GM23338 (cell line): ENCODE results near the gene LRCH4. TPM values are rescaled to one million over a fixed set of nuclear protein-coding genes. Genes with fewer than 3 reads are reported as not detected.
A peak's percentile ranks its signal among the peaks of the same experiment; 100 is the strongest.

Source experiments
- ATAC-seq: fragments of 200-7000 bp; cut with Tn5 transposase; 3 replicates; pipeline ENCODE4 v1.9.1; 2020
- DNase-seq: peaks from one replicate; pipeline ENCODE4 v3.0.0-alpha.2; 2015; ENCODE audit warnings: low spot score
- H2AFZ ChIP-seq: fragments of 200-600 bp; sonication (generic); 2 replicates; pipeline ENCODE4 v1.8.0; 2016; ENCODE audit warnings: antibody characterized with exemption, mild to moderate bottlenecking, moderate library complexity
- H3F3A ChIP-seq: fragments of 200-600 bp; sonication (generic); replicated peaks from 2 replicates; pipeline ENCODE4 v1.8.0; 2017; ENCODE audit warnings: antibody characterized with exemption, mixed run types, low read depth
- H3K27ac ChIP-seq: fragments of 200-600 bp; sonication (generic); 2 replicates; pipeline ENCODE4 v1.6.1; 2016; ENCODE audit warnings: low read depth
- H3K27me3 ChIP-seq: fragments of 200-600 bp; sonication (generic); 2 replicates; pipeline ENCODE4 v1.8.0; 2016; ENCODE audit warnings: mild to moderate bottlenecking, mixed run types, moderate library complexity; ENCODE audit not compliant: insufficient read depth
- H3K36me3 ChIP-seq: fragments of 200-600 bp; sonication (generic); 2 replicates; pipeline ENCODE4 v1.8.0; 2016; ENCODE audit warnings: mild to moderate bottlenecking; ENCODE audit not compliant: insufficient read depth
- H3K4me1 ChIP-seq: fragments of 200-600 bp; sonication (generic); 2 replicates; pipeline ENCODE4 v1.8.0; 2016; ENCODE audit warnings: mild to moderate bottlenecking, moderate library complexity; ENCODE audit not compliant: insufficient read depth
- H3K4me2 ChIP-seq: fragments of 200-600 bp; sonication (generic); 2 replicates; pipeline ENCODE4 v1.7.1; 2017; ENCODE audit warnings: mixed run types
- H3K4me3 ChIP-seq: fragments of 200-600 bp; sonication (generic); 2 replicates; pipeline ENCODE4 v1.6.1; 2016; ENCODE audit warnings: mixed run types
- H3K79me2 ChIP-seq: fragments of 200-600 bp; sonication (generic); replicated peaks from 2 replicates; pipeline ENCODE4 v1.8.0; 2017; ENCODE audit warnings: mild to moderate bottlenecking; ENCODE audit not compliant: insufficient read depth
- H3K9me2 ChIP-seq: fragments of 200-600 bp; sonication (generic); 2 replicates; pipeline ENCODE4 v1.8.0; 2017; ENCODE audit not compliant: insufficient read depth
- H4K20me1 ChIP-seq: fragments of 200-600 bp; sonication (generic); replicated peaks from 2 replicates; pipeline ENCODE4 v1.8.0; 2017; ENCODE audit warnings: mild to moderate bottlenecking; ENCODE audit not compliant: insufficient read depth
- H3K27ac Mint-ChIP-seq: 2 replicates; pipeline ENCODE4 v1.8.0; 2020; ENCODE audit warnings: inconsistent platforms, mild to moderate bottlenecking, moderate library complexity, mixed read lengths
- H3K27me3 Mint-ChIP-seq: 3 replicates; pipeline ENCODE4 v1.8.0; 2022; ENCODE audit warnings: low read depth, mild to moderate bottlenecking, moderate library complexity, mixed read lengths, inconsistent platforms; ENCODE audit not compliant: insufficient read depth, poor library complexity
- H3K36me3 Mint-ChIP-seq: 3 replicates; pipeline ENCODE4 v1.8.0; 2021; ENCODE audit warnings: low read depth, mild to moderate bottlenecking, inconsistent platforms, moderate library complexity, mixed read lengths
- H3K4me1 Mint-ChIP-seq: 3 replicates; pipeline ENCODE4 v1.8.0; 2020; ENCODE audit warnings: mild to moderate bottlenecking, inconsistent platforms, mixed read lengths
- H3K4me3 Mint-ChIP-seq: 3 replicates; pipeline ENCODE4 v1.8.0; 2021; ENCODE audit warnings: moderate library complexity, mild to moderate bottlenecking, inconsistent platforms, mixed read lengths
- H3K9me3 Mint-ChIP-seq: 3 replicates; pipeline ENCODE4 v1.8.0; 2020; ENCODE audit warnings: moderate library complexity, mild to moderate bottlenecking, inconsistent platforms, mixed read lengths
- CREB1 ChIP-seq: fragments of 250-450 bp; sonication (Bioruptor Pico); IDR thresholded peaks from 2 replicates; pipeline ENCODE4 v1.5.0; 2020; ENCODE audit warnings: low read depth, mild to moderate bottlenecking, moderate library complexity
- ETS1 ChIP-seq: IDR thresholded peaks from 2 replicates; pipeline ENCODE4 v1.6.1; 2016; ENCODE audit warnings: antibody characterized with exemption
- EZH2 ChIP-seq: fragments of 200-600 bp; sonication (generic); IDR thresholded peaks from one replicate; pipeline ENCODE4 v1.8.0; 2017; ENCODE audit warnings: antibody characterized with exemption, mild to moderate bottlenecking, low read depth; ENCODE audit not compliant: unreplicated experiment
- EZH2phosphoT487 ChIP-seq: fragments of 200-600 bp; sonication (generic); IDR thresholded peaks from one replicate; pipeline ENCODE4 v1.8.1; 2018; ENCODE audit warnings: antibody characterized with exemption; ENCODE audit not compliant: unreplicated experiment
- JUNB ChIP-seq: IDR thresholded peaks from one replicate; pipeline ENCODE4 v1.6.1; 2016; ENCODE audit warnings: antibody characterized with exemption; ENCODE audit not compliant: unreplicated experiment
- NANOG ChIP-seq: IDR thresholded peaks from 2 replicates; pipeline ENCODE4 v1.6.1; 2016; ENCODE audit warnings: antibody characterized with exemption, borderline replicate concordance
- POLR2AphosphoS5 ChIP-seq: IDR thresholded peaks from 2 replicates; pipeline ENCODE4 v1.6.1; 2016; ENCODE audit warnings: antibody characterized with exemption, low read depth
- STAT1 ChIP-seq: IDR thresholded peaks from one replicate; pipeline ENCODE4 v1.6.1; 2016; ENCODE audit warnings: antibody characterized with exemption; ENCODE audit not compliant: unreplicated experiment
- ZNF114 ChIP-seq: fragments of 250-450 bp; sonication (Bioruptor Pico); IDR thresholded peaks from 2 replicates; pipeline ENCODE4 v1.5.0; 2020; ENCODE audit warnings: mild to moderate bottlenecking, moderate library complexity
- ZNF331 ChIP-seq: fragments of 250-450 bp; sonication (Bioruptor Pico); IDR thresholded peaks from 2 replicates; pipeline ENCODE4 v1.5.0; 2020; ENCODE audit warnings: low read depth, mild to moderate bottlenecking, moderate library complexity
- polyA plus RNA-seq: library from polyadenylated mRNA; unstranded; fragments of >200 nt; fragmentation: Nextera tagmentation; extraction: Ambion mirVana; gene quantifications from 2 replicates; pipeline ENCODE4 v1.2.1, GENCODE V29; 2016
- total RNA-seq: library from RNA; depleted of rRNA; stranded (reverse); fragments of >200 nt; shearing (Covaris generic); gene quantifications from 2 replicates; pipeline ENCODE4 v1.2.3, GENCODE V29; 2014
- TF ChIP-seq, protein P1 (sequence below): IDR thresholded peaks from one replicate; pipeline ENCODE4 v1.6.1; 2018; ENCODE audit warnings: antibody characterized with exemption; ENCODE audit not compliant: unreplicated experiment
- TF ChIP-seq, protein P2 (sequence below): fragments of 250-450 bp; sonication (Bioruptor Pico); IDR thresholded peaks from 2 replicates; pipeline ENCODE4 v1.5.0; 2020; ENCODE audit warnings: mild to moderate bottlenecking, moderate library complexity

LRCH4 gene
- total and polyA plus RNA-seq, 2 experiments from 2014 or later = 21.4 to 51.0 TPM

DNA sequence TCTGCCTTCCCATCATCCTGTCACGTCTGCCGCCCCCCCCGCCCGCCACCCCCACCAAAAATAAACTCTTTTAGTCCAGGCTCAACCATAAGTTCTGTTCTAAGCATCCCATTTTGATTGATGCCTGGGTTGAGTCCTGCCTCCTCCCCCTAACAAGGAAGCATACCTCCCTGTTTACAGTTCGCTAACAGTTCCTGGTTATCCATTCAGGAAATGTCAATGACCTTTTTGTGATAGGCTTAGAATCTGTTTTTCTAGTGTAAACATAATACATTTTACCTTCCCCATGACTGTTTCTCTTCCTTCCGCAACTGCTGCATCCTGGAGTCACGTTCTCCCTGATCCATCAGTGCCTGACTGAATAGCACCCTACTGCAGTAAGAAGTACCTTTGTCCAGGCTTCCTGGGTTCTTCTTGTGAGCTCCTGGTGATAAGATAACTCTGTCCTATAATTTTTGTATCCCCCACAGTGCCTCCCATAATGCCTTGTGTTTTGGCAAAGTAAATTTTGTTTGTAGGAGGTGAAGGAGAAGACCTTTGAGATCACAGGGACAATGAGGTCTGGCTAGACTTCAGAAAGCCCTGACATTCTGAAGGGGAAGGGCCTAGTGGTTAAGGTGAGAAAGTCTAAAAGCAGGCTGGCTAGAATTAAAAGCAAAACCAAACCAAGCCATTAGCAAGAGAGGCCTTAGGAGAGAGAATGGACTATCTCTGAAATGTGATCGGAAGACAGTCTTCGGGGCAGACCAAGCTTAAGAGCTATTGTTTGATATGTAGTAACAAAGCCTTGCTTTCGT, 39.6 kb downstream of the LRCH4 start:
- H3K4me1 Mint-ChIP-seq = peaks cover 63% of the 10 kb centered on the region
- Histone ChIP-seq H3K4me3 (no peak overlapping the region), H3K27ac (peak overlapping the region; percentile 58; the same call in 1 of the 2 replicates), H3K27me3 (no peaks in the 10 kb centered on the region), H3K4me1 (peaks cover 47% of the 10 kb centered on the region), H3F3A (peaks cover 16% of the 10 kb centered on the region; the same call in 1 of the 2 replicates), H3K36me3 (no peaks in the 10 kb centered on the region), H2AFZ (no peak overlapping the region), H3K9me2 (no peaks in the 10 kb centered on the region), H3K79me2 (peaks cover 13% of the 10 kb centered on the region), H3K4me2 (peak overlapping the region; percentile 52; the same call in 1 of the 2 replicates), H4K20me1 (no peaks in the 10 kb centered on the region)
- peaks cover 6% of the 10 kb centered on the region for H3K36me3 Mint-ChIP-seq
- TF ChIP-seq POLR2AphosphoS5 = no peak
- TF ChIP-seq ZNF114 (CRISPR knock-in tag) = no peak
- TF ChIP-seq, protein P1, sequence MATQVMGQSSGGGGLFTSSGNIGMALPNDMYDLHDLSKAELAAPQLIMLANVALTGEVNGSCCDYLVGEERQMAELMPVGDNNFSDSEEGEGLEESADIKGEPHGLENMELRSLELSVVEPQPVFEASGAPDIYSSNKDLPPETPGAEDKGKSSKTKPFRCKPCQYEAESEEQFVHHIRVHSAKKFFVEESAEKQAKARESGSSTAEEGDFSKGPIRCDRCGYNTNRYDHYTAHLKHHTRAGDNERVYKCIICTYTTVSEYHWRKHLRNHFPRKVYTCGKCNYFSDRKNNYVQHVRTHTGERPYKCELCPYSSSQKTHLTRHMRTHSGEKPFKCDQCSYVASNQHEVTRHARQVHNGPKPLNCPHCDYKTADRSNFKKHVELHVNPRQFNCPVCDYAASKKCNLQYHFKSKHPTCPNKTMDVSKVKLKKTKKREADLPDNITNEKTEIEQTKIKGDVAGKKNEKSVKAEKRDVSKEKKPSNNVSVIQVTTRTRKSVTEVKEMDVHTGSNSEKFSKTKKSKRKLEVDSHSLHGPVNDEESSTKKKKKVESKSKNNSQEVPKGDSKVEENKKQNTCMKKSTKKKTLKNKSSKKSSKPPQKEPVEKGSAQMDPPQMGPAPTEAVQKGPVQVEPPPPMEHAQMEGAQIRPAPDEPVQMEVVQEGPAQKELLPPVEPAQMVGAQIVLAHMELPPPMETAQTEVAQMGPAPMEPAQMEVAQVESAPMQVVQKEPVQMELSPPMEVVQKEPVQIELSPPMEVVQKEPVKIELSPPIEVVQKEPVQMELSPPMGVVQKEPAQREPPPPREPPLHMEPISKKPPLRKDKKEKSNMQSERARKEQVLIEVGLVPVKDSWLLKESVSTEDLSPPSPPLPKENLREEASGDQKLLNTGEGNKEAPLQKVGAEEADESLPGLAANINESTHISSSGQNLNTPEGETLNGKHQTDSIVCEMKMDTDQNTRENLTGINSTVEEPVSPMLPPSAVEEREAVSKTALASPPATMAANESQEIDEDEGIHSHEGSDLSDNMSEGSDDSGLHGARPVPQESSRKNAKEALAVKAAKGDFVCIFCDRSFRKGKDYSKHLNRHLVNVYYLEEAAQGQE = no peak
- no peak for TF ChIP-seq JUNB
- no peak for TF ChIP-seq NANOG
- TF ChIP-seq ETS1 = no peak
- TF ChIP-seq ZNF331 = no peak
- no peak for TF ChIP-seq STAT1
- TF ChIP-seq EZH2phosphoT487 = no peak
- no peak for TF ChIP-seq CREB1 (CRISPR knock-in tag)
- TF ChIP-seq EZH2 = no peak
- TF ChIP-seq, protein P2, sequence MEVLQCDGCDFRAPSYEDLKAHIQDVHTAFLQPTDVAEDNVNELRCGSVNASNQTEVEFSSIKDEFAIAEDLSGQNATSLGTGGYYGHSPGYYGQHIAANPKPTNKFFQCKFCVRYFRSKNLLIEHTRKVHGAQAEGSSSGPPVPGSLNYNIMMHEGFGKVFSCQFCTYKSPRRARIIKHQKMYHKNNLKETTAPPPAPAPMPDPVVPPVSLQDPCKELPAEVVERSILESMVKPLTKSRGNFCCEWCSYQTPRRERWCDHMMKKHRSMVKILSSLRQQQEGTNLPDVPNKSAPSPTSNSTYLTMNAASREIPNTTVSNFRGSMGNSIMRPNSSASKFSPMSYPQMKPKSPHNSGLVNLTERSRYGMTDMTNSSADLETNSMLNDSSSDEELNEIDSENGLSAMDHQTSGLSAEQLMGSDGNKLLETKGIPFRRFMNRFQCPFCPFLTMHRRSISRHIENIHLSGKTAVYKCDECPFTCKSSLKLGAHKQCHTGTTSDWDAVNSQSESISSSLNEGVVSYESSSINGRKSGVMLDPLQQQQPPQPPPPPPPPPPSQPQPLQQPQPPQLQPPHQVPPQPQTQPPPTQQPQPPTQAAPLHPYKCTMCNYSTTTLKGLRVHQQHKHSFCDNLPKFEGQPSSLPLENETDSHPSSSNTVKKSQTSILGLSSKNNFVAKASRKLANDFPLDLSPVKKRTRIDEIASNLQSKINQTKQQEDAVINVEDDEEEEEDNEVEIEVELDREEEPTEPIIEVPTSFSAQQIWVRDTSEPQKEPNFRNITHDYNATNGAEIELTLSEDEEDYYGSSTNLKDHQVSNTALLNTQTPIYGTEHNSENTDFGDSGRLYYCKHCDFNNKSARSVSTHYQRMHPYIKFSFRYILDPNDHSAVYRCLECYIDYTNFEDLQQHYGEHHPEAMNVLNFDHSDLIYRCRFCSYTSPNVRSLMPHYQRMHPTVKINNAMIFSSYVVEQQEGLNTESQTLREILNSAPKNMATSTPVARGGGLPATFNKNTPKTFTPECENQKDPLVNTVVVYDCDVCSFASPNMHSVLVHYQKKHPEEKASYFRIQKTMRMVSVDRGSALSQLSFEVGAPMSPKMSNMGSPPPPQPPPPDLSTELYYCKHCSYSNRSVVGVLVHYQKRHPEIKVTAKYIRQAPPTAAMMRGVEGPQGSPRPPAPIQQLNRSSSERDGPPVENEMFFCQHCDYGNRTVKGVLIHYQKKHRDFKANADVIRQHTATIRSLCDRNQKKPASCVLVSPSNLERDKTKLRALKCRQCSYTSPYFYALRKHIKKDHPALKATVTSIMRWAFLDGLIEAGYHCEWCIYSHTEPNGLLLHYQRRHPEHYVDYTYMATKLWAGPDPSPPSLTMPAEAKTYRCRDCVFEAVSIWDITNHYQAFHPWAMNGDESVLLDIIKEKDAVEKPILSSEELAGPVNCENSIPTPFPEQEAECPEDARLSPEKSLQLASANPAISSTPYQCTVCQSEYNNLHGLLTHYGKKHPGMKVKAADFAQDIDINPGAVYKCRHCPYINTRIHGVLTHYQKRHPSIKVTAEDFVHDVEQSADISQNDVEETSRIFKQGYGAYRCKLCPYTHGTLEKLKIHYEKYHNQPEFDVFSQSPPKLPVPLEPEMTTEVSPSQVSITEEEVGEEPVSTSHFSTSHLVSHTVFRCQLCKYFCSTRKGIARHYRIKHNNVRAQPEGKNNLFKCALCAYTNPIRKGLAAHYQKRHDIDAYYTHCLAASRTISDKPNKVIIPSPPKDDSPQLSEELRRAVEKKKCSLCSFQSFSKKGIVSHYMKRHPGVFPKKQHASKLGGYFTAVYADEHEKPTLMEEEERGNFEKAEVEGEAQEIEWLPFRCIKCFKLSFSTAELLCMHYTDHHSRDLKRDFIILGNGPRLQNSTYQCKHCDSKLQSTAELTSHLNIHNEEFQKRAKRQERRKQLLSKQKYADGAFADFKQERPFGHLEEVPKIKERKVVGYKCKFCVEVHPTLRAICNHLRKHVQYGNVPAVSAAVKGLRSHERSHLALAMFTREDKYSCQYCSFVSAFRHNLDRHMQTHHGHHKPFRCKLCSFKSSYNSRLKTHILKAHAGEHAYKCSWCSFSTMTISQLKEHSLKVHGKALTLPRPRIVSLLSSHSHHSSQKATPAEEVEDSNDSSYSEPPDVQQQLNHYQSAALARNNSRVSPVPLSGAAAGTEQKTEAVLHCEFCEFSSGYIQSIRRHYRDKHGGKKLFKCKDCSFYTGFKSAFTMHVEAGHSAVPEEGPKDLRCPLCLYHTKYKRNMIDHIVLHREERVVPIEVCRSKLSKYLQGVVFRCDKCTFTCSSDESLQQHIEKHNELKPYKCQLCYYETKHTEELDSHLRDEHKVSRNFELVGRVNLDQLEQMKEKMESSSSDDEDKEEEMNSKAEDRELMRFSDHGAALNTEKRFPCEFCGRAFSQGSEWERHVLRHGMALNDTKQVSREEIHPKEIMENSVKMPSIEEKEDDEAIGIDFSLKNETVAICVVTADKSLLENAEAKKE = no peak
- no peak for ATAC-seq
- peaks cover 7% of the 10 kb centered on the region for H3K27me3 Mint-ChIP-seq
- H3K27ac Mint-ChIP-seq = peak overlapping the region; percentile 19
- H3K9me3 Mint-ChIP-seq = no peaks in the 10 kb centered on the region
- DNase-seq = no peak
- H3K4me3 Mint-ChIP-seq = no peak overlapping the region
